ENCODE data around the gene TBC1D22A. TPM values are rescaled to one million over a fixed set of nuclear protein-coding genes. Genes with fewer than 3 reads are reported as not detected.
"Not testable (repeated sequence)": the region's sequence is repeated elsewhere in the genome, so short reads cannot be mapped to it uniquely, and the experiment has no call there.

TBC1D22A gene
- polyA plus RNA-seq, 1 experiment, result 19.8 TPM

- POLR2A ChIA-PET, result no interaction called here
- no peak for TF ChIP-seq CTCF (IDR thresholded peaks at IDR 0.05; ENCODE audit: low read depth, low read length)
These were observed 352.5 kb downstream of the TBC1D22A start for GRCh38 chr22:47114813-47115517.

GRCh38 chr22:47115518-47115890 lies 353.1 kb downstream of the TBC1D22A start:
- no peak overlapping the region for H3K27ac ChIP-seq (ENCODE audit: low read depth, low read length)
- CTCF ChIA-PET, result no interaction called here

More at GRCh38 chr22:47114813-47115517, 352.5 kb downstream of the TBC1D22A start:
- DNase-seq (ENCODE audit: low read depth, low spot score), result no peak
- Histone ChIP-seq H3K27ac (ENCODE audit: low read depth, low read length) (no peak overlapping the region), H3K27me3 (ENCODE audit: control insufficient read depth, insufficient read depth, low read length) (no peaks in the 10 kb centered on the region), H3K9me3 (ENCODE audit: control insufficient read depth, insufficient read depth, low read length) (no peaks in the 10 kb centered on the region; the same call in none of the 2 replicates), H3K4me3 (ENCODE audit: low read depth, low read length) (no peak overlapping the region)
- CTCF ChIA-PET, result no interaction called here

GRCh38 chr22:47115921-47116320 lies 353.5 kb downstream of the TBC1D22A start:
- H3K27me3 ChIP-seq (ENCODE audit: control insufficient read depth, insufficient read depth, low read length), result no peaks in the 10 kb centered on the region
- TF ChIP-seq CTCF (IDR thresholded peaks at IDR 0.05; ENCODE audit: low read depth, low read length), result no peak
- no peak overlapping the region for H3K4me3 ChIP-seq (ENCODE audit: low read depth, low read length)
- ChIA-PET CTCF (no interaction called here), POLR2A (no interaction called here)
- no peak for DNase-seq (ENCODE audit: low read depth, low spot score)
- no peaks in the 10 kb centered on the region; the same call in 1 of the 2 replicates for H3K9me3 ChIP-seq (ENCODE audit: control insufficient read depth, insufficient read depth, low read length)
- no peak overlapping the region for H3K27ac ChIP-seq (ENCODE audit: low read depth, low read length)

More at GRCh38 chr22:47115518-47115890, 353.1 kb downstream of the TBC1D22A start:
- H3K27me3 ChIP-seq (ENCODE audit: control insufficient read depth, insufficient read depth, low read length), result no peaks in the 10 kb centered on the region
- DNase-seq (ENCODE audit: low read depth, low spot score), result no peak
- POLR2A ChIA-PET, result no interaction called here
- H3K9me3 ChIP-seq (ENCODE audit: control insufficient read depth, insufficient read depth, low read length), result no peaks in the 10 kb centered on the region; the same call in 1 of the 2 replicates
- no peak overlapping the region for H3K4me3 ChIP-seq (ENCODE audit: low read depth, low read length)
- no peak for TF ChIP-seq CTCF (IDR thresholded peaks at IDR 0.05; ENCODE audit: low read depth, low read length)

GRCh38 chr22:47116426-47117341 lies 354.2 kb downstream of the TBC1D22A start:
- Histone ChIP-seq H3K27ac (ENCODE audit: low read depth, low read length) (no peak overlapping the region), H3K27me3 (ENCODE audit: control insufficient read depth, insufficient read depth, low read length) (no peaks in the 10 kb centered on the region), H3K9me3 (ENCODE audit: control insufficient read depth, insufficient read depth, low read length) (no peaks in the 10 kb centered on the region; the same call in 1 of the 2 replicates), H3K4me3 (ENCODE audit: low read depth, low read length) (no peak overlapping the region)
- DNase-seq (ENCODE audit: low read depth, low spot score), result no peak
- CTCF ChIA-PET, result no interaction called here
- POLR2A ChIA-PET, result no interaction called here
- no peak for TF ChIP-seq CTCF (IDR thresholded peaks at IDR 0.05; ENCODE audit: low read depth, low read length)

GRCh38 chr22:47117442-47117841 lies 355.0 kb downstream of the TBC1D22A start:
- H3K27me3 ChIP-seq (ENCODE audit: control insufficient read depth, insufficient read depth, low read length); H3K4me3 ChIP-seq (ENCODE audit: low read depth, low read length); POLR2A ChIA-PET; DNase-seq (ENCODE audit: low read depth, low spot score); CTCF ChIA-PET; H3K27ac ChIP-seq (ENCODE audit: low read depth, low read length); H3K9me3 ChIP-seq (ENCODE audit: control insufficient read depth, insufficient read depth, low read length): not testable (repeated sequence)

Measured in AG04450 (cell line).